Stimulated activated CD4-positive, alpha-beta T cell treated with anti-CD3 and anti-CD28 coated beads, Interleukin-2, amount 100 ng/mL, for 24 hours (primary cell): ENCODE results near the gene CD164L2.
A peak's percentile ranks its signal among the peaks of the same experiment; 100 is the strongest.

Source experiments
- DNase-seq, 2 donors: peaks; one replicate each; pipeline ENCODE4 v3.0.0-alpha.2; 2020

The CD164L2 gene

DNA sequence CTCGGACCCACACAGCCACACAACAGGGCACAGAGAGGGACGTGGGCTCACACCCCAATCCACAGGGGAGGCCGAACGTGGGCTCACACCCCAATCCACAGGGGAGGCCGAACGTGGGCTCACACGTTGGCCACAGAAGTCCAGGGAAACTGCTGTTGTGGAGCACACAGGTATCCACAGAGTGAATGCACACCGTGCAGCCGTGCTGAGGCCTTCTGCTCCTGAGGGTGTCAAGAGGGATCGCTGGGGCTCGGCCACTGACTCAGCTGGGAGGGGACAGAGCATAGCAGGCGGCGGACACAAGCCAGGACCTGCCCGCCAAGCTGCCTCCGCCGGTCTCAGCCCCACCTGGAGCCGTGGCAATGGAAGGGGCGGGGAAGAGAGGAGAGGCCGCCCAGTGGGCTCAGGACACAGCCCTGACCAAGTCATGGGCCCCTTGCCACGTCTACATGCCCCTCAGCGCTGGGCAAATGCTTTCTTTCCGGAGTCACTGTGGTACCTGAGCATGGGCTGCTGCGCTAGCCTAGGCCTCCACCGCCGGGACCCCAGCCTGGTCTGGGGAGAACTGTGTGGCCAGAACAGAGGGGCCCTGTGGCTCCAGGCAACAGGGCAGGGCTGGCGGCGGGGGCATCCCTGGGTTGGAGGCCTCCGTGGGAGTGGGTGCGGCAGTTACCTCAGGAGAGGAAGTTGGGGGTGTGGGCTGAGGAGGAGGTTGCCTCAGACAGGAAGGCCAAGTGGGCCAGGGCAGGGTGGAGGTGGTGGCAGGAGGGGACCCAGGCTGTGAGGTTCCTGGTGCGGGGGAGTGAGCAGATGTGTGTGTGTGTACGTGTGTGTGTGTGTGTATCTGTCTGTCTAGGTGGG lies 40.1 kb downstream of the CD164L2 start:
- peak; percentile 65 to 71 for DNase-seq

DNA sequence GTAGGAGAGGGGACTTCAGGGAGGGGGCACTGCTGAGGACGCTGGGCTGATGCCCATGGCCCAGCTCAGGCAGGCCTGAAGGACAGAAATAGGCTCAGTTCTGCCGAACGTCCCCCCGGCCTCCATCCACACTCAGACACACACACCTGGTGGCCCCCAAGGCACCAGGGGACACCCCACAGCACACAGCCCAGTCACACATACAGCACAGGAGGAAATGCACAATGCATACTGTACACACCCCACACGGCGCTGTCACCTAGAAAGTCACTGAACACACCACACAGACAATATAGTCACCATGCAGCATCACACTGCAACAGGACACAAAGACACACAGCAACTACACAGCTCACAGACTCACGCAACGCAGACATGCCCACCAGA lies 40.7 kb downstream of the CD164L2 start:
- peak; percentile 48 to 49 for DNase-seq

DNA sequence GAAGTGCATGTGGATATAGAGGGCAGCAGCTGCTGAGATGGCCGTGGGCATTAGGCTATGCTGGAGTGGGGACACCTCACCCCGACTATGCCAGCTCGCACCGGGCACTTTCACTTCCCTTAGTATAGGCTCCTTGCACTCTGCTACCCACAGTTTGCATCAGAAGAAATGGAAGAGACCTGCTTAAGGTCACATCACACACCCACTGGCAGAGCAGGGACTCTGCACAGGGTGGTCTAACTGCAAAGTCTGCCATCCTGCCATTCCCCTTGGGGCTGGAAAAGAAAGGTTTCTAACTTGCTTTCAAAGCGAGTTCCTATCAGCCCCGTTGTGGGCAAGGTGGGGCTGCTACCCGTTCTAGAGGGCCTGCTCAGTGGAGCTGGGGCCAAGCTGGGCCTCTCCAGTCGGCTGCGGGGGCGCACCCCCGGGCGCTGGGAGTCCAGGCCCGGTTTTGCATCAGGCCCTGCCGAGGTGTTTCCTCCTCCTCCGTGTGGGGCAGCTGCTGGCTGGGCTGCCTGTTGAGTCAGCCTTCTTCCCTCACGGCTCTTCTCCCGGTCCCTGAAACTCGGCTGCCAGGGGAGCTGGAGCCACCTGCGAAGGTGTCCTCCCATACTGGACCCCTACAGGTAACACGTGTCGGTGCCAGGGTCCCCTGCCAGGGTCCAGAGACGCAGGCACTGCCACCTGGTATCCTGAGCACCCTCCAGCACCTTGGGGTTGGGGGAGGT lies 41.4 kb downstream of the CD164L2 start, which contains the start of gene SYTL1:
Gene SYTL1, plus strand, starts transcription at position 498 of the 728 bp plus-strand sequence. CDS start 3,313 bp downstream, outside the sequence.
- DNase-seq, result peak; percentile 57 to 68

DNA sequence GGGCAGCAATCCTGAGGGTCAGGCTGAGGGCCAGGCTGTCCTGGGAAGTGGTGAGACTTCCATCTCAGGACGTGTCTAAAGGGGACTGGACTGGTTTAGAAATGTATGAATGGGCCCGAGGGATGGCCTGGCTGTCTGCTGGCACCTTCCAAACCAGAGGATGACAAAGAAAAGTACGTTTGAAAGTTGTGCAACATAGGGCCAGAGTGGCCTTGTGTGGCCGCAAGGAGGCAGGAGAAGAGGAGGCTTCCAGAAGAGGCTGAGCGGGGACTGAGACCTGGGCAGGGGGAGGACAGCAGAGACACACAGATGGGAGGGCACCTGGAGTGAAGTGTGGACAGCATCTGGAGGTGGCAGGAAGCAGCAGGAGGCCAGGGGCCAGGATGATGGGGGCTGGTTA lies 43.9 kb downstream of the CD164L2 start:
- no peak for DNase-seq

DNA sequence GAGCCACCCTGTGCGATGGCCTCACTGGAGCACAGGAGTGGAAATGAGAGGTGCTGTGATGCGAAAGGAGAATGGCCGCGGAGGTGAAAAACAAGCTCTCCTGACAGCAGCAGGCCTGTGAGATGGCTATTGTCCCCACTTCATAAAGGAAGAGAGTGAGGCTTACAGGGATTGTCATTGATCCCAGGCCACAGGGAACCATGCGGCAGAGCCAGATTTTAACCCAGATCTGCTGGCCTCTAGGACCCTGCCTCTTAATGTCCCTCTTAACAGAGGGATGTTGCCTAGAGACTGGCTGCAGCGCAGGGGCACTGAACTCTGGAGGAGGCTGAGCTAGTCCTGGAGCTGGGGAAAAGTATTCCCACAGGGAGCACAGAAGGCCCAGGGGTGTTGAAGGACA lies 44.4 kb downstream of the CD164L2 start:
- DNase-seq, result no peak

DNA sequence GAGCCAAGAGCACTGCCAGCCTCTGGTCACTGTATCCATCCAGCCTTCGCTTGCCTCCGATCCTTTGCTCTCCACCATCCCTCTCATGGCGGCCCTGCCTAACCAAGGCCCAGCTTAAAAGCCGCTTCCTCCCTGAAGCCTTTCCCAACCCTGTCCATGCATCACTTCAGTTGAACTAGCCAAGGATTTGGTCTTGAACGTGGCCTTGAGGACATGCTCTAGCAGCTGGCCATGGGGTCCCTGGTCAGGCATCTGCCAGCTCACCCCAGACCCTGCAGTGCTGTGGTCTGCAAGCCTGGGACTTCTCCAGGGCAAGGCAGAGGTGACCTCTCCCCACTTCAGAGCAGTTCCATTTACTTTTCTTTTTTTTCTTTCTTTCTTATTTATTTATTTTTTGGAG lies 46.4 kb downstream of the CD164L2 start:
- no peak for DNase-seq

DNA sequence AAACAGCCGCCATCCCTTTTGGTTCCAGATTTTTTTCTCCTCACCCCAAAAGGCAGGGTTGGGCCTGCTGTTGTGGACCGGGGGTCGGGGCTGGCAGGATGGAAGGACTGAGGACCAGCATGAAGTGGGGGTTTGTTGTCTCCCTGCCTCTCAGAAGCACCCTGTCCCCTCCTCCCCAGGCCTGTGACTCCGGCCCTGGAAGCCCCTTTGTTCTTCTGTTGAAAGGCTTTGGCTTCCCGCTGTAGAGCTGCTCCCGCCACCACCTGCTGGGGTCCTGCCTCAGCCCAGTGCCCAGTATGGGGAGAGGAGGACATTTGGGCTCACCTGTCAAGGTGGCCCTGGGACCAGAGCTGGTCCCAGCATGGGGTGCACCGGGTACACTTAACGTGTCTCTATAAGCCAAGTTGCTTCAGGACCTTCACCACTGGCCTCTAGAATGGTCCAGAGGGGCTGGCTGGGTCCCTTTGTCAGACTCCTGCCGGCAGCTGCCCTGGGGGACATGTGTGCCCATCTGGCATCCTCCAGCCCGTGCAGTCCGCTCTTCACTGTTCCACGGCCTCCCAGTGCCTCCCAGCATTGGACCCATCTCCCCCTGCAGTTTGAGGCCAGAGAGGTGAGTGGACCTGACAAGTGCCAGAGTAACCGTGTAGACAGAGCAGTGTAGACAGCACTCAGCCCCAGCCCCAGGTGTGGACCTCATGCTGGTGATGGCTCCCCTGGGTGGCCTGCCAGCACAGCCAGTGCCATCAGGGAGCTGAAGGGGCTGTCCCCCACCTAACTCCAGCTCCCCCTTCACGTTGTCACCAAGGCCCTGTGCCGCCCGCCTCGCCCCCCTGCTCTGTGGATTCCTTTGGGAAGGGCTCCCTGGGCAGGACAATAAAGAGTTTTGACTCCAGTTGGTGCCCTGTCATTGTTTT lies 47.4 kb downstream of the CD164L2 start:
- no peak for DNase-seq

DNA sequence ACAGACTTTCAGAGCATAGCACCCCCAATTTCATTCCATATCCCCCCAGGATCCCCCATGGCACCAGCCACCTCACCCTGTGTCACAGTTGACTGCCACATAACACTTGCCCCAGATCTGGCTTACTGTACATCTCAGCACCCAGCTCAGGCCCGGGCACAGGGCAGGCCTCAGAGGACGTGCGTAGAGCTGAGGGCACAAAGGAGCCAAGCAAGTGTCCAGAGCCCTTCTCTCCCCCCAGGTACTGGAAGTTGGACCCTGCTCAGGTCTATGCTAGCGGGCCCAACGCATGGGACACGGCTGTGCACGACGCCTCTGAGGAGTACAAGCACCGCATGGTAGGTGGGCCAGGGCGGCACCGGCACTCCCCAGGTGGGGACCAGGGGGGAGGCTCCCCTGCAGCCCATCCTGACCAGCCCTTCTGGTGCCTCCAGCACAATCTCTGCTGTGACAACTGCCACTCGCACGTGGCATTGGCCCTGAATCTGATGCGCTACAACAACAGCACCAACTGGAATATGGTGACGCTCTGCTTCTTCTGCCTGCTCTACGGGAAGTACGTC lies 49.3 kb downstream of the CD164L2 start:
- no peak for DNase-seq

DNA sequence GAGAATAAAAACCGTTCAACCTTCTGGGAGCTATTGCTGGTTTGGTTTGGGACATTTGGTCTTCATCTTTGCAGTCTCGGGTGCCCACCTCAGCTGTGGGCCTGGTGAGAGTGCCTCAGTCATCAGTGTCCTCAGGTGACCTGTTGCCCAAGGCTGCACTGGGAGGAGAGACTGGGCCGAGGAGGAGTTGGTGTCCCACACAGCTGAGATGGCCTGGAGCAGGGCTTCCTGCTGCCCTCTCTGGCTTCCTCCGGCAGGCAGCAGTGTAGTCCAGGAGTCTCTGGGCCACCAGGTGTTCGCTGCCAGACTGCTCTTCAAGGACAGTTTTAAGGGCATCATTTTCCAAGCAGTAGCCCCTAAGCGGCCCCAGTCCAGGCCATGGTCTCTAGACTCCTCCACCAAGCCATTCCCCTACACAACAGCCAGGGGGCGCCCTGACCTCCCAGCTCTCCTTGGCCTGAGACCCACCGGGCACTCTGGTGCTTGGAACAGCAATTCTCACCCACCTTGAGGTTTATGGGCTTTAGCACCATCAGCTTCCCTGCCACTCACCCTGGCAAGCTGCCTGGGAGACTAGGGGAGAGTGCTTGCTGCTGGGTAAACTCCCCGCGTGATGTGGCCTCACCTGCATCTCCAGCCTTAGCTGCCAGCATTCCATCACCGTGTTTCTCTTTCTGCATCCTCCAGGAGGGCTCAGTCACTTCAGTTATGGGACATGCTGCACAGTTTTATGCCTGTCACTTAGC lies 50.4 kb downstream of the CD164L2 start:
- peak; percentile 59 to 63 for DNase-seq

DNA sequence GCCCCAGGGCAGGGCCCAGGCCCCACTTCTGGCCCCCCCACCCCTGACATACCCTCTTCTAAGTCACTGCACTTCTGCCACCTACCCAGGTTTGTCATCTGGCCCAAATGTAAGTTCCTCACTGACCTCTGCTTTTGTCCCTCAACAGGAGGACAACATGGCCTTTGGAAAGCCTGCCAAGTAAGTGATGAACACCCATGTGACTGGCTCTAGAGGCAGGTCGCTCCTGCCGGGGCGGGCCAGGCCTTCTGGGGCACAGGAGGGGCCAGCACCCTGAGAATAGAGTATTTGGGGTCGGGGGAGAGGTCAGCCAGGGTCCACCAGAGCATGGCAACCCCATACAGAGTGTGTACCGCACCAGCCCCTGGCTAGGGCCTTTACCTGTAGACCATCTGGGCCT lies 51.2 kb downstream of the CD164L2 start:
- DNase-seq, result no peak

DNA sequence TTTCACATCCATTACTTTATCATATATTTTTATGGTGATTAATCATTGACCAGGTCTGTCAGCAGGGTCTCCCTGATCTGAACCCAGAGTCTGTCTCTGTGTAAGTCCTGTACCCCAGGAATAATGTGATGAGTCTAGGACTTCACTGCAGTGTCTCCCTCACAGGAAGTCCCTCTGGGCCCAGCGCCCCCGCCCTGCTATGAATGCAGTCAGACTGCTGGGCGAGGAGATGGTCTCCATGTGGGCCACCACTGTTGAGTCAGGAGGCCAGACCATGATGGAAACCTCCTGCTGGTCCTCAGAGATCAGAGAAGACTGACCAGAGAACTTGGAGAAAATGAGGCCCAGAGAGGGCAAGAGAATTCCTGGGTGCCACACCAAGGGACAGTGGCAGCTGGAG lies 51.7 kb downstream of the CD164L2 start:
- no peak for DNase-seq

DNA sequence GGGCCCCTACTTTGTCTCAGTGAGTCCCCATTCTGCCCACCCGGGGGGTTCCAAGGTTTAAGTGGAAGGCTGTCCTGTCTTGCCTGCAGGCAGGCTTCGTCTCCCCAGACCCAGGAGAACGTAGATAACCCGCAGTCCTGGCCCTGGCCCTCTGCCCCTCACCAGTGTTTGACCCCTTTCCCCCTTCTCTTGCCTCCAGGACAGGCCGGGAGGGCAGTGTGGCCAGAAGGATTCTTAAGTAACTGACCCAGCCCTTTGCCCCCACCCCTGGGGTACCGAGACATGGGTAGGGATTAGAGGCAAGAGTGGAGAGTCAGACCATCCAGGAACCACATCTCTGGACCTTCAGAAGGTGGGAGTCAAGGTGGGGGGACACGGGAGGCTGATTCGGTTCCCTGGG lies 52.3 kb downstream of the CD164L2 start:
- DNase-seq, result no peak
